ENCODE measurements around the gene MAN2A2. TPM values are rescaled to one million over a fixed set of nuclear protein-coding genes. Genes with fewer than 3 reads are reported as not detected.

The MAN2A2 gene
- total and polyA plus RNA-seq, 9 of the 15 experiments (the other 6 are each of a cell fraction or from before 2014, with no cell fraction given) = 7.3 to 151 (median 43.4) TPM

GRCh38 chr15:90872486-90873184 lies 30.5 kb upstream of the MAN2A2 start (continued):
- TF ChIP-seq ZBTB40 (IDR thresholded peaks at IDR 0.05) (0 out of 2 replicates have a peak, but pooled peaks have one; percentile 20), ZBTB40 (CRISPR knock-in tag; IDR thresholded peaks at IDR 0.05) (no peak), NR2F6 (CRISPR knock-in tag; IDR thresholded peaks at IDR 0.05) (no peak), PREB (CRISPR knock-in tag; IDR thresholded peaks at IDR 0.05) (no peak), ZNF551 (CRISPR knock-in tag; IDR thresholded peaks at IDR 0.05) (no peak), ZBTB49 (CRISPR knock-in tag; IDR thresholded peaks at IDR 0.05; ENCODE audit: borderline replicate concordance) (no peak), HMGXB4 (CRISPR knock-in tag; IDR thresholded peaks at IDR 0.05) (no peak), PRDM10 (IDR thresholded peaks at IDR 0.05; ENCODE audit: partially characterized antibody) (no peak)
